B cell (primary cell): ENCODE results near the gene CHST11. TPM values are rescaled to one million over a fixed set of nuclear protein-coding genes. Genes with fewer than 3 reads are reported as not detected.
A peak's percentile ranks its signal among the peaks of the same experiment; 100 is the strongest.

Experiments
- ATAC-seq: fragments of 200-7000 bp; cut with Tn5 transposase; one replicate; pipeline ENCODE4 v1.10.0; 2021; ENCODE audit warnings: low read depth, mild to moderate bottlenecking, moderate number of reproducible peaks, moderate library complexity
- CTCF ChIA-PET: fragments of 350-600 bp; sonication (Branson Sonifier 250); formaldehyde crosslinking; loops from one replicate; lab custom pipeline; 2021; ENCODE audit warnings: antibody characterized with exemption, inconsistent platforms; lab: Charles Lee
- POLR2A ChIA-PET: fragments of 350-600 bp; sonication (Branson Sonifier 250); formaldehyde crosslinking; loops from one replicate; lab custom pipeline; 2021; ENCODE audit warnings: antibody characterized with exemption; lab: Charles Lee
- DNase-seq: peaks from one replicate; pipeline ENCODE4 v3.0.0; 2013
- H2AFZ ChIP-seq: 2 replicates; pipeline ENCODE4 v1.6.1; 2012; ENCODE audit warnings: mild to moderate bottlenecking, low read depth, low read length; ENCODE audit not compliant: insufficient read depth, poor library complexity, severe bottlenecking
- H3K27ac ChIP-seq, 2 donors: 1 replicate in 1 of 2; 2 replicates in 1 of 2; pipeline ENCODE4 v1.5.1; 2012 to 2013; ENCODE audit warnings: low read length in 2 of 2, mild to moderate bottlenecking in 2 of 2, moderate library complexity in 1 of 2
- H3K27me3 ChIP-seq, 4 experiments: fragments of 200-600 bp in 1 of 4; sonication (generic) in 1 of 4; replicated peaks in 1 of 4; 1 replicate in 2 of 4; 2 replicates in 2 of 4; pipeline versions ENCODE4 v1.6.1 to v1.7.0; 2013 to 2016; ENCODE audit warnings: low read length in 3 of 4, mild to moderate bottlenecking in 2 of 4, mixed read lengths in 1 of 4, moderate library complexity in 1 of 4; ENCODE audit not compliant: insufficient read depth in 4 of 4, control insufficient read depth in 3 of 4; ENCODE audit errors: control extremely low read depth in 1 of 4
- H3K36me3 ChIP-seq, 2 experiments: replicated peaks in 1 of 2; 1 replicate in 1 of 2; 2 replicates in 1 of 2; pipeline versions ENCODE4 v1.6.1 to v1.7.1; 2013; ENCODE audit warnings: low read length in 1 of 2; ENCODE audit not compliant: insufficient read depth in 2 of 2, control insufficient read depth in 1 of 2; ENCODE audit errors: control extremely low read depth in 1 of 2, extremely low read depth in 1 of 2
- H3K4me1 ChIP-seq, 2 donors: fragments of 200-600 bp in 1 of 2; sonication (generic) in 1 of 2; 1 replicate in 1 of 2; 2 replicates in 1 of 2; pipeline versions ENCODE4 v1.5.1 to v1.6.1; 2013 to 2017; ENCODE audit warnings: low read length in 2 of 2; ENCODE audit not compliant: control insufficient read depth in 2 of 2, insufficient read depth in 2 of 2
- H3K4me2 ChIP-seq: replicated peaks from 2 replicates; pipeline ENCODE3; 2012; ENCODE audit warnings: mild to moderate bottlenecking, low read depth, low read length; ENCODE audit not compliant: poor library complexity, severe bottlenecking
- H3K4me3 ChIP-seq, 5 experiments: fragments of 200-600 bp in 1 of 5; sonication (generic) in 1 of 5; 1 replicate in 3 of 5; 2 replicates in 2 of 5; pipeline versions ENCODE4 v1.5.1 to v1.7.0; 2011 to 2016; ENCODE audit warnings: low read length in 4 of 5, mild to moderate bottlenecking in 4 of 5, low read depth in 2 of 5, control low read depth in 1 of 5, moderate library complexity in 1 of 5; ENCODE audit not compliant: insufficient read depth in 1 of 5; ENCODE audit errors: control extremely low read depth in 1 of 5, extremely low read depth in 1 of 5
- H3K79me2 ChIP-seq: fragments of 200-600 bp; sonication (generic); one replicate; pipeline ENCODE4 v1.6.0; 2016; ENCODE audit warnings: low read length; ENCODE audit not compliant: control insufficient read depth, insufficient read depth
- H3K9ac ChIP-seq: fragments of 200-600 bp; sonication (generic); 2 replicates; pipeline ENCODE4 v1.6.1; 2017; ENCODE audit warnings: mild to moderate bottlenecking, low read length, moderate library complexity
- H3K9me3 ChIP-seq, 3 donors: one replicate each; pipeline versions ENCODE4 v1.6.1 to v1.7.1; 2013; ENCODE audit warnings: low read length in 2 of 3; ENCODE audit not compliant: control insufficient read depth in 2 of 3, insufficient read depth in 1 of 3; ENCODE audit errors: control extremely low read depth in 1 of 3
- H4K20me1 ChIP-seq: 2 replicates; pipeline ENCODE4 v1.6.0; 2012; ENCODE audit warnings: mild to moderate bottlenecking, low read length; ENCODE audit not compliant: insufficient read depth, control insufficient read depth, poor library complexity, severe bottlenecking
- H3K27ac Mint-ChIP-seq: one replicate; pipeline ENCODE4 v1.8.0; 2021; ENCODE audit warnings: mixed read lengths
- H3K27me3 Mint-ChIP-seq: one replicate; pipeline ENCODE4 v1.8.0; 2021; ENCODE audit warnings: mixed read lengths
- H3K4me1 Mint-ChIP-seq: one replicate; pipeline ENCODE4 v1.8.0; 2021; ENCODE audit warnings: mixed read lengths
- H3K4me3 Mint-ChIP-seq: one replicate; pipeline ENCODE4 v1.8.0; 2021; ENCODE audit warnings: mixed read lengths
- H3K9me3 Mint-ChIP-seq: one replicate; pipeline ENCODE4 v1.8.0; 2022; ENCODE audit warnings: mixed read lengths; ENCODE audit not compliant: insufficient read depth
- EZH2 ChIP-seq: IDR thresholded peaks from 2 replicates; pipeline ENCODE4 v1.6.1; 2012; ENCODE audit warnings: borderline replicate concordance, low read depth, mild to moderate bottlenecking, moderate library complexity, low read length; ENCODE audit not compliant: insufficient read depth, poor library complexity, severe bottlenecking
- WGBS: methylation state at CpG from one replicate; pipeline ENCODE4 v1.1.5; 2013; ENCODE audit warnings: missing lambda C conversion rate; ENCODE audit not compliant: insufficient coverage; 5-methylcytosine and 5-hydroxymethylcytosine counted together
- intact Hi-C: fragments of 100-400 bp; cut with micrococcal nuclease; formaldehyde crosslinking; loops from one replicate; pipeline ENCODE4 v1.10.0; 2022
- polyA plus RNA-seq: library from polyadenylated mRNA; depleted of rRNA; stranded (reverse); fragments of >200 nt; gene quantifications from 2 replicates; pipeline ENCODE4 v1.2.3, GENCODE V29; 2012
- total RNA-seq, 2 donors: library from RNA; stranded (reverse); fragments of 120-200 nt in 1 of 2; gene quantifications; 1 replicate in 1 of 2; 2 replicates in 1 of 2; pipeline versions ENCODE4 v1.2.3 to v1.2.4, GENCODE V29; 2013 to 2022
- TF ChIP-seq, protein P1 (sequence below): fragments of 200-600 bp; IDR thresholded peaks from one replicate; pipeline ENCODE4 v1.8.0; 2022; ENCODE audit warnings: antibody characterized with exemption, mild to moderate bottlenecking

CHST11 gene
- total and polyA plus RNA-seq, 2 donors (not counting 1 experiment from before 2014, with no cell fraction given), result 46.3 to 152 TPM

DNA sequence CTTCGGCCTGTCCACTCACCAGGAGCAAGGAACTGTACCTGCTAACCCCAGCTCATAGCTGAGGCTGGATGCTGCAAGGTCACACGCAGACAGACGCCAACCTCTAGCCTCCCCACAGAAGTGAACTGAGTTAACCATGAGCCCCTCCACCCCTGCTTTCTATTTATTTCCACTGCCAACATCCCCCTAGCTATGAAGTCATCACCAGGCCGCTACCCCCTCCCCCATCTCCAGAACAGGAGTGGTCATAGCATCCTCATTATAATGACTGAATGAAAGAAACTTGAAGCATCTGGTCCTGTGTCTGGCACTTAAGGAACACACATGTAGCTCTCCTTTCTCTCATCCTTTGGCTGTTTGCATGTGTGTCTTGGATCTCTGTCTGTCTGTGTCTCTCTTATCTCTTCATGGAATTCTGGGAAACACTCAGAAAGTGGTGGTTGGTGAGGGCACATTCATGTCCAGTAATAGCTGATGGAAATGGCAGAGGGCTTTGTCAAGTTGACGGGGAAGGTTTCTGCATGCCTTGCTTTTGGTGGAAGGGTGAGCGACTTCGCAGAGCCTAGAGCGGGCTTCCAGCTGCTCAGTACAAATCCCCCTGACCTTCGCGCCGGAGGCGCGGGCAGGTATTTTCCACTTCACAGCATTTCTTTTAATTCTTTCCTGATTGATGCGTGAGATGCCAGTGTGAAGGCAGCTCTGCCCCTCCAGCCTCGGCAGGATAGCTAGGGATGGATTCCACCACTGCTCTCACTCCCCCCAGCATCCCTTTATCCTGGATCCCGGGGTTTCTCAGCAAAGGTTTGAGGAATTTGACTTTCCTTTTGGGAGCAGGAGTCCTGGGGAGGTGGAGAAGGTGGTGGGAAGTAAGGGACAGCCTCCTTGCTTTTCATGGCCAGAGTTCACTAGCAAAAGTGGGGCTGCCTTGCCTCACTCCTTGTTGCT, 198.2 kb downstream of the CHST11 start:
- Histone ChIP-seq H4K20me1 (peaks cover 48% of the 10 kb centered on the region), H3K9ac (no peak overlapping the region), H3K4me2 (no peak overlapping the region), H3K9me3 (no peaks in the 10 kb centered on the region), H3K4me1 (no peaks in the 10 kb centered on the region), H3K4me3 (no peak overlapping the region), H3K27me3 (no peaks in the 10 kb centered on the region), H3K79me2 (peaks cover 96% of the 10 kb centered on the region), H3K27ac (no peak overlapping the region), H2AFZ (no peak overlapping the region), H3K36me3 (peaks cover 0 to 8% of the 10 kb centered on the region in 2 experiments)
- H3K4me3 Mint-ChIP-seq, result no peak overlapping the region
- peaks cover 32% of the 10 kb centered on the region for H3K4me1 Mint-ChIP-seq
- no peak for TF ChIP-seq EZH2
- TF ChIP-seq, protein P1, sequence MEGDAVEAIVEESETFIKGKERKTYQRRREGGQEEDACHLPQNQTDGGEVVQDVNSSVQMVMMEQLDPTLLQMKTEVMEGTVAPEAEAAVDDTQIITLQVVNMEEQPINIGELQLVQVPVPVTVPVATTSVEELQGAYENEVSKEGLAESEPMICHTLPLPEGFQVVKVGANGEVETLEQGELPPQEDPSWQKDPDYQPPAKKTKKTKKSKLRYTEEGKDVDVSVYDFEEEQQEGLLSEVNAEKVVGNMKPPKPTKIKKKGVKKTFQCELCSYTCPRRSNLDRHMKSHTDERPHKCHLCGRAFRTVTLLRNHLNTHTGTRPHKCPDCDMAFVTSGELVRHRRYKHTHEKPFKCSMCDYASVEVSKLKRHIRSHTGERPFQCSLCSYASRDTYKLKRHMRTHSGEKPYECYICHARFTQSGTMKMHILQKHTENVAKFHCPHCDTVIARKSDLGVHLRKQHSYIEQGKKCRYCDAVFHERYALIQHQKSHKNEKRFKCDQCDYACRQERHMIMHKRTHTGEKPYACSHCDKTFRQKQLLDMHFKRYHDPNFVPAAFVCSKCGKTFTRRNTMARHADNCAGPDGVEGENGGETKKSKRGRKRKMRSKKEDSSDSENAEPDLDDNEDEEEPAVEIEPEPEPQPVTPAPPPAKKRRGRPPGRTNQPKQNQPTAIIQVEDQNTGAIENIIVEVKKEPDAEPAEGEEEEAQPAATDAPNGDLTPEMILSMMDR, result no peak
- H3K27ac Mint-ChIP-seq, result peak overlapping the region; percentile 43
- intact Hi-C loops, result no loop called here
- CTCF ChIA-PET, result interaction anchor here (0.7 to 2.2 kb wide), 5 partner anchors 10 to 273 kb away, joined by 3 to 8 read pairs (median 4); no protein-coding TSS in a partner anchor
- DNase-seq, result no peak
- POLR2A ChIA-PET, result interaction anchor here (0.9 kb wide), 1 partner anchor 66 kb away, joined by 3 read pairs; no protein-coding TSS in a partner anchor
- 97% methylated on average over 13 of the region's 16 CpGs for WGBS
- no peaks in the 10 kb centered on the region for H3K27me3 Mint-ChIP-seq
- H3K9me3 Mint-ChIP-seq, result no peaks in the 10 kb centered on the region
- ATAC-seq, result no peak

DNA sequence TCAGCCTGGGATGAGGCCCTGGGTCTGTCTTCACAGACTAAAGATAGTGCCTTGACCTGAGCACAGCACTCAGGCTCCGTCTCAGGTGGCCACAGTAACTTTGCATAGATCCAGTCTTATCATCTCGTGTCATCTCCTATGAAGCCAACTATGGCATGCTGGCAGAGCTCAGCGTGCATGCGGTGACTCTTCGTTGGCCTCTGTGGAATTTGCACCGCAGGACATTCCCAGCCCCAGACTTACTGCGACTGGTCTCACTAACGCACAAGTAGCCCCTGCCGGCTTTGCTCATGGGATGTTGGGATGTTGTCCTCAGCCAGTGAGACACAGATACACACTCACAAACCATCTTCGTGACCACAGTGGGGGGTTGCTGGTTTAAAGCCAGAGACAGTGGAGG, 199.6 kb downstream of the CHST11 start:
- peaks cover 0 to 13% of the 10 kb centered on the region in 2 experiments for H3K36me3 ChIP-seq
- H3K27me3 ChIP-seq, result no peaks in the 10 kb centered on the region
- no peak overlapping the region for H3K9ac ChIP-seq
- H3K4me1 ChIP-seq, result no peaks in the 10 kb centered on the region
- no peak overlapping the region for H2AFZ ChIP-seq
- H3K9me3 ChIP-seq, result no peaks in the 10 kb centered on the region
- no peaks in the 10 kb centered on the region for H3K27me3 Mint-ChIP-seq
- ATAC-seq (no peak), DNase-seq (no peak)
- no peaks in the 10 kb centered on the region for H3K9me3 Mint-ChIP-seq
- H3K4me3 ChIP-seq, result no peak overlapping the region
- peaks cover 24% of the 10 kb centered on the region for H3K4me1 Mint-ChIP-seq
- ChIA-PET CTCF (no interaction called here), POLR2A (no interaction called here)
- TF ChIP-seq, protein P1, result no peak
- TF ChIP-seq EZH2, result no peak
- H3K27ac Mint-ChIP-seq, result no peak overlapping the region
- H3K27ac ChIP-seq, result no peak overlapping the region
- H4K20me1 ChIP-seq, result peaks cover 55% of the 10 kb centered on the region
- 96% methylated on average over 6 of the region's 10 CpGs for WGBS
- no peak overlapping the region for H3K4me3 Mint-ChIP-seq
- intact Hi-C loops, result no loop called here
- H3K4me2 ChIP-seq, result no peak overlapping the region
- H3K79me2 ChIP-seq, result peaks cover 96% of the 10 kb centered on the region
